NCI-H2171 treated with DMSO at 0.1 percent for 48 hours (cell line): Measurements from ENCODE around the gene SLC7A6.

ENCODE experiments used
- DNase-seq: peaks from one replicate; lab custom pipeline; 2025; lab: John Stamatoyannopoulos, UW

Gene SLC7A6

GRCh38 chr16:68264128-68265077 is at the start of gene SLC7A6:
Gene SLC7A6 (plus strand): TSS chr16:68264526. CDS start chr16:68274727, 10,201 bp downstream.
- peak; percentile 59 for DNase-seq

DNA sequence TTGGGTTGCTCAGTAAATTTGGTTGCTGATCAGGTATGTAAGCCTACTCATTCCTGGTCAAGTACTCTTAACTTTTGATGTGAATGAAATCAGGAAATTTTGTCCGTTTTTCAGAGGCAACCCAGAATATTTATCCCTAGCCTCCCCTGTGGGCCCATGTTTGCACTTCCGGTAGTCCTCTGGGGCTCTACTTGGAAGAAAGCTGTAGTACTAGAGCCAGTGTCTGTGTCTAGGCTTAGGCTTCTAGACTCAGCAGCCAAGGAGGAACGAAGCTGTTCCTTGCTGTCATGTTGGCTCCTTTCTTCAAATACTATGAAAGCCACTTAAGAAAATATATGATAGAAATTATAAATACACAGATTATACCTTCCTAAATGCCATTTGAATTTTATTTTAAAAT is 49.6 kb upstream of the SLC7A6 start:
- no peak for DNase-seq

DNA sequence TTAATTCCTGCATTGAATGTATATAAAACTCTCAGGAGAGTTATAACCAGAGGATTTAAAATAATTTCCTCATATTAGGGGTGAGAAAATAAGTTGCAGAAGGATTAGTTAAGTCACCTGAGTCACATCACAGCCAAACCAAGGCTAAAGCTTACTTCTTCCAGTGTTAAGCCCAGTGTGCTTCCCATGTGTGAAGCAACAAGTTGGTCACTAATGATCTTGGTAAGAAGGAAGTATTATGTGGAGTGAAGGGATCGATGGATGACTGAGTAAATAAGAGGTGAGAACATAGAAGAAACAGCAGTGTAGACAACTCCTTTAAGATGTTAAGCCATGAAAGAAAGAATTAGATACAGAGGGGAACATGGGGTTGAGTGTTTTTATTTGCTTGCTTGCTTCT is 49.0 kb upstream of the SLC7A6 start:
- no peak for DNase-seq

- no peak for DNase-seq
These were observed 48.1 kb upstream of the SLC7A6 start for GRCh38 chr16:68216240-68216639.

DNA sequence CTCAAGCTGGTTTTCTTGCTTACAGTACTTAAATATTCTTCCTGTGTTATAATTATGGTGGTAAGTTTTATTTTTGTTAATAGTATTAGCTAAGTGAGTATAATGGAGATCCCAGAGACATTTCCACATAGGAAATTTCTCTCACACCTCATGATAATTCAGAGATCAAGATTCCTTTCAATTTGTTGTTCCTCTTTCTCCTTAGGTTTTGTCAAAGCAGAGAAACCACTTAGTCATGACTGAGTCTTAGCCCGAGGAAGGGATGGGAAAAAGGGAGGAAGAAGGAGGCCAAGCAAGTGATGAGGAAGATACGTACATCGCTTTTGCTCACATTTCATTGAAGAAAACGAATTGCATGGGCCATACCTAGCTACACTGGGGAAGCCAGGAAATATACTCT is 46.8 kb upstream of the SLC7A6 start:
- DNase-seq = no peak

GRCh38 chr16:68219725-68220351 is 44.5 kb upstream of the SLC7A6 start:
- no peak for DNase-seq

GRCh38 chr16:68223072-68223471 is 41.3 kb upstream of the SLC7A6 start:
- no peak for DNase-seq

DNA sequence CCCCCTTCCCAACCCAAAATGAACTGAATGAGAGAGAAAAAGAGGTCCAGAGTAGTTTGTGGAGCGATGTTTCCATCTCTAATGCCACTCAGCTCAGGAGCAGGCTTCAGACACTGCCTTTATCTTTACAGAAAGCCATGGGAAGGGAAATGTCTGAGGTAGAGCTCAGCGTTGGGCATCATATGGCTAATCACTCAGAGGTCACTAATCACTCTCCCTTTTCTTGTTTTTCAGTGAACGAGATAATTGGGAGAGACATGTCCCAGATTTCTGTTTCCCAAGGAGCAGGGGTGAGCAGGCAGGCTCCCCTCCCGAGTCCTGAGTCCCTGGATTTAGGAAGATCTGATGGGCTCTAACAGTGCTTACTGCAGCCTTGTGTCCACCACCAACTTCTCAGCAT is 38.2 kb upstream of the SLC7A6 start:
- DNase-seq = no peak

DNA sequence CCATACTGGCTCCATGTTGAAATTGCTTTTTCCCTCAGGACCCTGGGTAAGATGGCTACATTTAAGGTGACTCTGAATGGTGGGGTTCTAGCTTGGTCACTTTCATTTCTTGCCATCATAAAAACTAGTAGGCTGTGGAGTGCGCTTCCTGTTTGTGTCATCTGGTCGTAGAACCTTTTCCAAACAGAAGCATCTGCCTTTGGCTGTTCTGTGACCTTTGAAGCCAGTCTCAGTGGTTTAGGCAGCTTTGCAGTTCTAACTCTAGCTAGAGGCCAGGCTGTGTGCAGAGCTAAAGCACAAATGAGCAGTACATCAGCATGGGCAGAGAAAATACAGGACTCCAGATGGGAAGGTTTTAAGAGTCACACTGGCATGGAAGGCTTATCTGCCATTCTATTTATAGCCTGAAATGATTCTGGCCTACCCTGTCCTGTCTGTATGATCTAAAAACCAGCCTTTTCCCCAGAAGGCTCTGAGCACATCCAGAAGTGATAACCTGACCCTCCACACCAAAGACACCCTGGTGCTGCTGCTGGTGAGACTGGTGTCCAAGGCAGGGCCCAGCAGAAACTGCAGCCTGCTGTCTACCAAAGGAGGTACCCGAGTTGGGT is 37.0 kb upstream of the SLC7A6 start:
- DNase-seq = no peak

DNA sequence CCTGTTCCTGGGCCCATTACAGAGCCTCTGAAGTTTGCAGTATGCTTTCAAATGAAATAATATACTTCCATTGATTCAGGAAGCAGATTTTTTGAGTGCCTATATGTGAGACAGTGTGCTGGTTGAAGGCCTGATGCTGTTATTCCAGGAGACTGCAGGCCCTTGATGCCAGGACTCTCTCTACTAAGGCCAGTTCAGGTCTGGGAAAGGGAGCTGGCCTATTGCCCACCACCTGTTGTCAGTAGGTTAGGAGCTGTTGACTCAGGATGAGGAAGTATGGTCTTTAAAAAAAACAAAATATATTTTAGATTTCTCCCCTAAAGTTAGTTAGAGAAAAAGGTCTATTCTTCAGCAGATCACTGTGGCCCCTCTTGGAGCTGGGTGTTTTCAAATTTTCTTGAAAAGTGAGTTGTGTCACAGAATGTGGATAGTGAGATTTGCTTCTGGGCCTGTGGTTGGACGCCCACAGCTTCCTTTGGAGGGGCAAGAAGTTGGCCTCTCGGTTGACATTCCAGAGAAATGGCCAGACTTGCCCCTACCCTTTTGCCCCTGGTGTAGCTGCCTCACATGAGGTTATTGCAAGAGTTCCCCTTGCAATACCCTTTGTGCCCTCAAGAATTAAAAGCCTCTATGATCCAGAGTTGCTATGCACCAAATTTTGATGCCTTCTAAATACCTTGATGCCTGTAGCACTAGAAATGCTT is 36.3 kb upstream of the SLC7A6 start:
- no peak for DNase-seq

DNA sequence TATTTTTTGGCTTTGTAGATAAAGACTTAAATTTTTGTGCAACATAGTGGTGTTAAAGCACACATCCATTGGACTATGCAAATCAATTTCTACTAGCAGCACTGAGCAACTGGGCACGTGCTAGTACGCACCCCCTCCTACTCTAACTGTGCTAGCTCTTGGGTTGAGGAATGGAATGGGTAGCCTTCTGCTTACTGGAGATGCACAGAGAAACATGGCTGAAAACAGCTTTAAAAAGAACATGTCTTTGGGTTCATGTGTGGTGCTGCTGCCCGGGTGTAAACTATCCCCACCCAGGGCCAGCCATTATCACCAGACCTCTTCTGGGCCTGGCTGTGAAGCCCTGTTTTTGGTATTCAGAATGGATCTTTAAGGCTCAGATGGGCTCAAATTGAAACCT is 35.7 kb upstream of the SLC7A6 start:
- DNase-seq = no peak

GRCh38 chr16:68229431-68230175 is 34.7 kb upstream of the SLC7A6 start:
- DNase-seq = peak; percentile 76

GRCh38 chr16:68230176-68230571 is 34.2 kb upstream of the SLC7A6 start:
- DNase-seq = no peak

DNA sequence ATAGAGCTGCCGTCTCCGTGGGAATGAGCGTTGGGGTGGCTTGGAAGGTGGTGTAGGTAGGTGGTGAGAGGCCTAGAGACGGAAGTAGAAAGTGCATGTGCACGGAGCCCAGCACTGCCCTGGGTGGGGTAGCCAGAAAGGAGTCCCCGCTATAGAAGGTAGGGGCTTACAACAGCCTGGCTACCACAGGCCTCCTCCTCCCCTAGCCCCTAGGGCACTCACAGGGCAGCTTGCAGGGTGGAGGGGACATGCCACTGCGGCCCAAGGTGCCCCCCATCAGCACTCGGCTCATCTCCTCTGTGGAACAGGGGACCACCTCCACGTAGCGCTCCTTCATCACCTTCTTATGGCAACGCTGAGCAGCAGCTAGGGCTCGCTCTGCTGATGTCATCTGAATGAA is 33.4 kb upstream of the SLC7A6 start:
- no peak for DNase-seq

DNA sequence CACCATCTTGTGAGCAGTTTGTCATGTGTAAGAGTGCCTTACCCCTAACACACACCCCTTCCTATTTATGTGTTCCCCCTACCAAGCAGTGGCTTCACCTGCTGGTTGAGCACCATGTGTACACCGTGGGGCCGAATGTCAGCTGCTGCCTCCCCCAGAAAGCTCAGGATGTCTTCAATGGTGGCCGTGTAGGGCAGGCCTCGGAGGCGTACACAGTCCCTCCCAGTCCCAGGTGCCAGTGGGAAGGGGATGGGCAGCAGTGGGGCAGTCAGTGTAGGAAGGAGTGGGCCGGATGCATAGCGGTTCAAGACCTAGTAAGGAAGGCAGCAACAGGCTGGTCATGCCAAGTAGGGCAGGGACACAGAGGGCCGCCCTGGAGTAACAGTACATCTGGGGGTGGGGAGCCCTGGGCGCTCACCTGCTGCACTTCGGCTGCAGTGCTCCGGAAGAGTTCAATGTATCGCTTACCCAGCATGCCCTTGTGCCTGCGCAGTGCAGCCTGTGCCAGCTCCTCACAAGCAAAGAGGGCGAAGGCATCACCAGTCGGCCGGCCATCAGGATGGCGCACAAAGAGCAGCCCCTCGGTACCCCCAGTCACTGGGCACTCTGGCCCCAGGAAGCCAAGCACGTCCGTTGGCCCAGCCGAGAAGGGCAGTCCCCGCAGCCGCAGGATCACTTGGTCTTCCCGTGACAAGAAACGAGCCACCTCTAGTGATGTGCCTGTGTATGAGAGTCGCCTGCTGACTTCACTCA is 32.8 kb upstream of the SLC7A6 start:
- no peak for DNase-seq

DNA sequence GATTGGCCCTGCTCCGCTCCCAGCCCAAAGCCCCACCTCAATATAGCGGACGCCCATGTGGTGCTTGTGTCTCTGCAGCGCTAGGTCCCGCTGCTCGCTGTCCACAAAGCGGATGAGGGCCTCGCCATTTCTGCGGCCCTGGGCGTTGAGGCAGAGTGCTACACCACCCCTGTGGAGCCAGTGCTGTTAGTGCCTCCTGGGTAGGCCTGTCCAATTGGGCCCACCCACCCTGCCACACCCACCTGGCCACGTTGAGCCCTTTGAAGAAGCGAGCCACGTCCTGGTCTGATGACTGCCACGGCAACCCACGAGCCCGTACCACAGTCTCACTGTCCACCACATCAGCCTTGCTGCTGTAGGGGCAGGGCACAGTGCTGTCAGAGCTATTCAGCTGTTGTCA is 32.0 kb upstream of the SLC7A6 start:
- no peak for DNase-seq

DNA sequence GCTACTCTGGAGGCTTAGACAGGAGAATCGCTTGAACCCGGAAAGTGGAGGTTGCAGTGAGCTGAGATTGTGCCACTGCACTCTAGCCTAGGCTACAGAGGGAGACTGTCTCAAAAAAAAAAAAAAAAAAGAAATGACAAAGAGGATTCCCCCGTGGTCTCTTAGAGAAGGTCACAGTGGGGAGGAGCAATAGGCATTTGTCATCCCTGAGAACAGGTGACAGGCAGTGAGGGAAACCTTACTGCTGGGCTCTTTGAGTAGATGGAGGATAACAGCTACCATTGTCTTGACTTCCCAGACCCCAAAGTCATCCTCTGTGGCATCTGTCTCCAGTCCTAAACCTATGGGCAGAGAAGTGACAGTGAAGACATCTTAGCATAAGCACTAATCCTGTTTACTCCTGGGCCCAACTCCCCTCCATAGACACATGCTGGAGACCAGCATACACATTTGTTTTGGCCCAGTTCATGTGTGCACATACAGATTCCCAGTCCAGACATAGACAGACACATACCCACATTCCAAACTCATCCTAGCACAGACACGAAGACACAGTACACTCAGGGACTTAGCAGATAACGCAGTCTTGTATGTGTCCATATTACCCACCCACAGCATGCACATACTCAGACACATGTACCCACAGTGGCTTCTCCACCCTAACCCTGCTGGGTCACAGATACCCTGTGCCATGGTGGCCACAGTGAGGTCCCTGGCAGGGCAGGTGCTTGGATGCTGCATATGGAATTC is 31.1 kb upstream of the SLC7A6 start:
- DNase-seq = no peak

GRCh38 chr16:68233835-68234187 is 30.5 kb upstream of the SLC7A6 start:
- no peak for DNase-seq

GRCh38 chr16:68234188-68235107 is 29.9 kb upstream of the SLC7A6 start:
- peak; percentile 27 for DNase-seq
